Glomerular endothelial cell (primary cell): ENCODE results near the gene FBXL3. TPM values are rescaled to one million over a fixed set of nuclear protein-coding genes. Genes with fewer than 3 reads are reported as not detected.

ENCODE experiments used
- total RNA-seq: library from RNA; depleted of rRNA; stranded (reverse); fragments of >200 nt; gene quantifications from 2 replicates; pipeline ENCODE4 v1.2.3, GENCODE V29; 2015

The FBXL3 gene
- total RNA-seq, 1 donor from 2014 or later = 45.4 TPM

Other genes with a start within 250 kb of the FBXL3 start
- 118 and 167 TPM in 2 replicates for gene KCTD12, start 140.8 kb downstream of the FBXL3 start, total RNA-seq
- gene ACOD1, start 78.6 kb downstream of the FBXL3 start, total RNA-seq = not detected in 2 replicates
- gene CLN5, start 35.1 kb downstream of the FBXL3 start, total RNA-seq = 30.2 and 31.3 TPM in 2 replicates